Posterior cingulate gyrus (tissue), 11 donors: Measurements from ENCODE around the gene UST.
"Not testable (repeated sequence)": the region's sequence is repeated elsewhere in the genome, so short reads cannot be mapped to it uniquely, and the experiment has no call there.

Experiments
- DNase-seq, 10 donors: peaks; one replicate each; pipeline versions ENCODE4 v3.0.0 to v3.0.0-alpha.2; 2020 to 2021; ENCODE audit warnings: mixed read lengths in 3 of 10
- intact Hi-C: fragments of 100-400 bp; cut with DNase I; formaldehyde crosslinking; loops from one replicate; pipeline ENCODE4 v1.15.1; 2023

Gene UST

DNA sequence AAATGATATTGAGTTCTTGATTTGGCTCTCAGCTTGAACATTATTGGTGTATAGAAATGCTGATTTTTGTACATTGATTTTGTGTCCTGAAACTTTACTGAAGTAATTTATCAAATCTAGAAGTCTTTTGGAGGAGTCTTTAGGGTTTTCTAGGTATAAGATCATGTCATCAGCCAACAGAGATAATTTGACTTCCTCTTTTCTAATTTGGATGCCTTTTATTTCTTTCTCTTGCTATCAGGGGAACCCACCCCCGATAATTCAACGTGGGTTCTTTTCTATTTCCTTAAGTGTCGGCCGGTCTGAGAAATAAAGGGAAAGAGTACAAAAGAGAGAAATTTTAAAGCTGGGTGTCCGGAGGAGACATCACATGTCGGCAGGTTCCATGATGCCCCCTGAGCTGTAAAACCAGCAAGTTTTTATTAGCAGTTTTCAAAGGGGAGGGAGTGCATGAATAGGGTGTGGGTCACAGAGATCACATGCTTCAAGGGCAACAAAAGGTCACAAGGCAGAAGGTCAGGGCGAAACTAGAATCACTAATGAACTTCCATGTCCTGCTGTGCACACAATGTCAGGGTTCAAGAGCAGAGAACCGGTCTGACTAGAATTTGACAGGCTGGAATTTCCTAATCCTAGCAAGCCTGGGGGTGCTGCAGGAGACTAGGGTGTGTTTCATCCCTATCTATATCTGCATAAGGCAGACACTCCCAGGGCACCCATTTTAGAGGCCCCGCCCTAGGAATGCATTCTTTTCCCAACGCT is 17.6 kb downstream of the UST start:
- DNase-seq, intact Hi-C loops: not testable (repeated sequence)

DNA sequence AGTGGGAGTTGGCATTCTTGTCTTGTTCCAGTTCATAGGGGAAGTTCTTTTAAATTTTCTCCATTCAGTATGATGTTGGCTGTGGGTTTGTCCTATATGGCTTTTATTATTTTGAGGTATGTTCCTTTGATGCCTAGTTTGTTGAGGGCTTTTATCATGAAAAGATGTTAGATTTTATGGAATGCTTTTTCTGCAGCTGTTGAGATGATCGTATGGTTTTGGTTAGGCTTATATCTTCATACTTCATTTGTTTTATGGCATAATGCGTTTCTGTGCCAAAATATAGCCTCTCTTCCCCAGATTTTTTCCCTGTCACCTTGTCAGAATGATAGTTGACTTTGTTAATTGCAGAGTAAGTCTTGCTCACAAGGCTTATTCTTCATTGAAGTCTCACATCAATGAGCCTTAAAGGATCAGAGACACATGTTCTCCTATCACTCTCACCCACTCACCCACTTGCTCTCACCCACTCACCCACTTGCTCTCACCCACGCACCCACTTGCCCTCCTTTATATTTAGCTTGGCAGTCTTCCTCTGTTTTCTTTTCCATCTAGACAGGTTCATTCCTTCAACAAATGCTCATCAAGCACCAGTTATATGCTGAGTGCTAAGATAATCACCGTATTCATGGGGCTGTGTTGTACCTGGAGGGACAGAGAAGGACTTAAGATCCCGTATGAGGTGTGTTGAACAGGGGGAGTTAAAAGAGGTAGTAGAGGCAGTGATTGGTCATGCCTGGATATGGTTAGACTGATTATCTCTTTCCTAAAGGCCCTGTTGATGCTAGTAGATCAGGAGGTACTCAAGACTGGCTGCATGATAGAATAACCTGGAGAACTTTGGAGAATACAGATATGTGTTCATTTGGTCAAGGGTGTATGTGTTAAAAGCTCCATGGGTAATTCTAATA is 19.3 kb downstream of the UST start:
- no peak for DNase-seq
- intact Hi-C loops, result no loop called here

DNA sequence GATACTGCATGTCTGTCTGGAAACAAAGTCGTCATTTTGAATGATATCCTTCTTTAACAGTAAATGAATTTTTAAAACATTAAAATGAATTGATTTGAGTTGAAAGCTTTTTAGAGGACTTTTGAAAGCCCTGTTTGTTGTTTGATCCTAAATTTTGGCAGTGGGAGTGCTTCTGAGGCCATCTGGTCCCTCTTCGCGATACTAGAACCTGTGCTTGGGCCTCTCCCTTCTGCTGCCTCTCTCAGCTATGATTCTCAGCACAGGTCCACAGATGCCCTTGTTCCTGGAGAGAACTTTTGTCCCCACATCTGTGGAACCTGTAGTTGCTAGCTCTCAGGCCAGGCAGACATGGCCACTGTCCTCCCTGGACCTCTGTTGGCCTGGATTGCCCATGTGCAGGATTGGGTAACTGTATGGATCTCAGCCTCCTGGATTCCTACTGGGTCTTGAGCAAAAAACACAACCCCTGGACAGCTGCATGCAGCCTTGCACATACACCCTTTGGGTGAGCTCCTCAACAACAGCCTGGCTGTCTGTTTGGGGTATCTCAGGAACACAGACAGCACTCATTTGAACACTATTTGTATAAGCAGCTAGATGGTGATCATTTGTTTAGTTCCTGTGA is 21.9 kb downstream of the UST start:
- no peak for DNase-seq
- intact Hi-C loops, result no loop called here

DNA sequence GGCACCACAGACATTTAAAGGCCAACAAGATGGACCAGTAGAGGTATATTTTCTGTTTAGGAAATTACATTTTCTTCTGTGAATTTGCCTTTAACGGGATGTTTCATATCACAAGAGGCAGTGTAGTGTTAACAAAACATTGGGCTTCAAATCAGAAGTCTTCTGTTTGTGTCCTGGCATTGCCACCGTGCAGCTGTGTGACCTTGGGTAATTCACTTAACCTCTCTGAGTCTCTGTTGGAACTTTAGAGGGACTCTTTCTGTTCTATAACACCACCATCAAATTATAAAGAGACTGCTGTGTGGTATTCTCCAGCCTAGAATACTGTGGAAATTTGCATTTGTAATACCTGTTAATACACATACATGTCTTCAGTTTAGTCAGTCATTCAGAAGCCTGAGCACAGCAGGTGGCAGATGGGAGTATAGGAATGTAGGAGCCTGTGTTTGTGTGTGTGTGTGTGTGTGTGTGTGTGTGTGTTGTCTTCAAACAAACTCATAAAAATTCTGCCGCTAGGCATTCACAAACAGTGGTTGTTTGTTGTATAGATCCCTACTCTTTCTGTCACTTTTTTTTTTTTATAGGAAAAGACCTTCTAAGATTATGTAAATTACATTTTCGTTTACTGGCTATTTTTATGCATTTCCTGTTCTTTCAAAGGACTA is 22.6 kb downstream of the UST start:
- DNase-seq, result no peak
- intact Hi-C loops, result no loop called here

DNA sequence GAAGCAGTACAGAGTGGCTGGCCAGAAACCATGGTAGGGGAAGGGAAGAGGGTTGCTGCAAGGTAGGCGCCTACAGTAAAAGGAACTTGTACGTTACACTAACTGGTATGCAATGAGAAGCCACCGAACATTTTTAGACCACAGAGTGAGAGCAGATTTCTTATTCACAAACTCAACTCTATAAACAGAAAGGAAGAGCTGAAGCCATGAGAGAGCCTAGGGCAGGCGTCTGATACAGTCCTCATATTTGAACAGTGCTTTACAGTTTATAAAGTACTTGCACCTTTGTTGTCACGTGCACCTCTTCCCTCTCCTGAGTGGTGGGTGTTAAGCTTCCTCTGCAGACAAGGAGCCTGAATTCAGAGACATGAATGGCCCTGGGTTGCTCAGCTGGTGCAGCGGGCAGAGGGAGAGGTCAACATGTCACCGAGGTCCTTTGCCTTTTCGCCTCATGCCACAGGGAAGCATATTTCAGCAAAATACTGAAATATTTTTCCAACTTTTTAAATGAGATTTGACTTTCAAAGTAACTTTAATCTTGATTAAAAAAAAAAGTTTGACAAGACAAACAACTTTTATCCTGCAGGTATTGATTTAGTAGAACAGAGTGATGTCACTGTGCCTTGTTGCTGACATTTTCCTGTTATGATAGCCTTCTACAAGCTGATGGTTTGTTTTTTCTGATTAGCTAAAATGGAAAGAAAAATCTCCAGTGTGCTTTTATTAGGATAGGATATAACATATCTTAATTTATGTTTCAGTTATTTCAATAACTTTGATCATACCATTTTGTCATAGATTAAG is 23.8 kb downstream of the UST start:
- no peak for DNase-seq
- intact Hi-C loops, result no loop called here

DNA sequence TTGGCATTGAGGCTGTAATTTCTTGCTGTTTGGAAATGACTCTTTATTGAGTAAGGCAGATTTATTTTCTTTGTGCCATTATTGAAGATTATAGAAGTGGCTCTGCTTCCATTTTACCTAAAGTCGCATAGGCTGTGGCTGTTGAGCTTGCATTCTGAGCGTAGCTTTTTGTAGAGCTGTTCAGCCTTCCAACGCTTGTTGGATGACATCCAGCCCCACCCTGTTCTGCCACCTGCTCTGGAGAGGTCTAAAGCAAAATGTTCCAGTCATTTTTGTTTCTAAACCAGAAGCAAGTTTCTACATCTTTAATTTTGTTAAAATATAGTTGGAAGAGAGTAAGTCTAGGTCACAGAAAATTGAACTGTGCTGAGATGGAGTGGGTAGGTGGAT is 24.4 kb downstream of the UST start:
- intact Hi-C loops, result no loop called here

DNA sequence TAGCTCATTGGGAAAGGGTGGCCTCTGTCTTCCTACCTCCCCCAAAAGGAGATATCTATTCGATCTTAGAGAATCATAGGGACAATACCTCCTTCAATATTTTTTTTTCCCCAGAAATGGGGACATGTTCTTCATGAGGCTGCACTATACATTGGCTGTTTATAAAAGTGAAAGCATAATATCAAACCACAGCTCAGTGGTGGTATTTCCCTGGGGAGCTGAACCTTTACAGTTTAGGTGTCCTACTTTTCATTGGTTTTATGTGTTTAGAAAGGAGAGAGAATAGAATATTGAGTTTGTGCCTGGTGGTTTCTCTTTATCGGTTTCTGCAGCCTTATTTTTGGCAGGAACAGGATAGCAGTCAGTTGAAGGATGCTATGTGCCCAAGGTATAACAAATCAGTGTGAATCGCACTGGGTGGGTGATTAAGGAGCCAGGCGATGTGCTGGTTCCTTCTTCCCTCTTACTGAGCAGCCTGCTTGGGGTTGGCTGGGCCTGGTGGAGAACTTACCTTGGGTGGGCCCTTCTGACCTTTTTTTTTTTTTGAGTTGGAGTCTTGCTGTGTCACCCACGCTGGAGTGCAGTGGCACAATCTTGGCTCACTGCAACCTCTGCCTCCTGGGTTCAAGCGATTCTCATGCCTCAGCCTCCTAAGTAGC is 25.2 kb downstream of the UST start:
- intact Hi-C loops, result no loop called here
- peak in 1 of 10 donors; percentile 54 for DNase-seq

More for the DNA sequence above, 24.4 kb downstream of the UST start:
- DNase-seq, result peak in 2 of 10 donors; percentile 78 to 79

DNA sequence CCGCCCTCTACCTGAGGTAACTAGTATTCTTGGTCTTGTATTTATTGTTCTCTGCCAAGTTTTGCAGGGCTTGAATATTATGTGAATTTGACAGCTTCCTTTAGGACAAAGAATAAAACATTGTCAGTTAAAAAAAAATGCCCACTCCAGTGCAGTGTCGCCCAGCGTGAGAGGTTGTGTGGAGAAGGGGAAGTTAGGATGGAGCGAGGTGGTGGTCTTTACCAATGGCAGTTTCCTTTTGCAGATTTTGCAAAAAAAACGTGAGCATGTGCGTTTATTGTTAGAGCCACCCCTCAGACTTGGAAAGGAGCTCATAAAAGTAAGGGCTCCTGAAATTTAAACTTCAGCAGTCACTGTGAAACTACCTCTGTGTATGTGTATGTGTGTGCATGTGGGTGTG is 28.3 kb downstream of the UST start:
- intact Hi-C loops, result no loop called here
- no peak for DNase-seq

DNA sequence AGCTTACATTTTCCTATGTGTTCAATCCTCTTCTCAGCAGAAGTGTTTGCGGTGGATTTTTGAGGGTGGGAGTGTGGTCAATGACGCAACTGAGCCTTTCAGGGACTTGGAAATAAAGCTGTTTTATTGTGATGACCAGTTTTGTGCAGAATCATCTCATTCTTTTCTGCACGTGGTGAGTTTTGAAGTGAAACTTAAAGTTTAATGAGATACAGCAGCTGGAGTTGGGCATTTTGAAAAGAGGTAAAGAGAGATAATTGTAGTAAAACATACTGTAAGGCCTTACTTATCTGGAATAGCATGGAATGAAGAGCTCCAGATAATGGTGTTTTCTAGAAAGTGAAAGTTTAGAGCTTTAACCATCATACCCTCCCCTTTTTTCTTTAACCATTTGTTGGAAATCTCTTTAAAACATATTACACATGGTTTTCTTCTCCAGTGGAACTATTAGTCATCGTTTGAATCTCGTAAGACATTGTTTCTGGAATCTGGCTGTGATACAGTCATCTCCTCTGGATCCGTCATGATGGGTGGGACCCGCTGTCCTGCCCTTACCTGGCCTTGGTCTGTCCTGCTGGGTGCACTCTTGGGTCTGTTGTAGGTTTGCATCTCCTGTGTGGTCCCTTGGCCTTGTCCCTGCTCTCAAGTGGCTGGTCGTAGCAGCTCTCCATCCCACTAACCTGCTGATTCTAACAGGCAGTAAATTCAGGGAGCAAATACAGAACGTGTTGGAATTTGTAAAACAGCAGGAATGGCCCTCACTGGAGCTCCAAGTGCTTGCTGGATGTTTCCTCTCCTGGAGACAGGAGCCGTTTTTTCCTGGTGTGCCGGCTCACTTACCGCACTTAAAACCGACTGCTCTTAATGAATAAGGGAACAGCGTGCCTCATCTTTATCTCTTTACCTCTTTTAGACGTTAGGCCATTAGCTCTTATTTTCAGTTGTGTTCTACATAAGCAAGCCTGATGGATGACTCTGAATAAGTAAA is 29.8 kb downstream of the UST start:
- DNase-seq, result no peak
- intact Hi-C loops, result no loop called here

DNA sequence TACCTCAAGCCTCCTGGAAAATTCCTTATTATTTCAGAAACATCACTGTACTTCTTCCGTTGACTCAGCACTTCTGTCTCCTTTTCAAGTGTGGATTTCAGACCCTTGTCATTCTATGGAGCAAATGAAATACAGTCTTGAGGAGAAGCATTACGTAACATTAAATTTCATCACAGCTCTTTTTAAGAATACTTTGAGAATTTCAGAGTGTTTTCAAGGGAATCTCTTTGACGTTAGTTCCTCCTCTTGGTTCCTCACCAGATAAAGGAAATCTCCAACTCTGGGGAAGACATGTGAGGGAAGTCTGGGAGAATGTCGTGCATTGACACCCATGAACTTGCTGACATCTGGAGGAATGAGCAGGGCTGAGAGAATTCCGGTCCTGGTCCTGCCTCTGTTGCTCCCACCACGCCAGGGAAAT is 32.3 kb downstream of the UST start:
- no peak for DNase-seq
- intact Hi-C loops, result no loop called here

DNA sequence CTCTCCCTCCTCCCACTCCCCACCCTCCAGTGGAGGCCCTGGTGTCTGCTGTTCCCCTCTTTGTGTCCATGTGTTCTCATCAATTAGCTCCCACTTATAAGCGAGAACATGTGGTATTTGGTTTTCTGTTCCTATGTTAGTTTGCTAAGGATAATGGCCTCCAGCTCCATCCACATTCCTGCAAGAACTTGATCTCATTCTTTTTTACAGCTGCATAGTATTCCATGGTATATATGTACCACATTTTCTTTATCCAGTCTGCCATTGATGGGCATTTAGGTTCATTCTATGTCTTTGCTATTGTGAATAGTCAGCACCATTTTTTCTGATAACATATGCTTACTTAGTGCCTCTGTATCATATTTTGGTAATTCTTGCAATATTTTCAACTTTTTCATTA is 33.6 kb downstream of the UST start:
- DNase-seq, intact Hi-C loops: not testable (repeated sequence)

DNA sequence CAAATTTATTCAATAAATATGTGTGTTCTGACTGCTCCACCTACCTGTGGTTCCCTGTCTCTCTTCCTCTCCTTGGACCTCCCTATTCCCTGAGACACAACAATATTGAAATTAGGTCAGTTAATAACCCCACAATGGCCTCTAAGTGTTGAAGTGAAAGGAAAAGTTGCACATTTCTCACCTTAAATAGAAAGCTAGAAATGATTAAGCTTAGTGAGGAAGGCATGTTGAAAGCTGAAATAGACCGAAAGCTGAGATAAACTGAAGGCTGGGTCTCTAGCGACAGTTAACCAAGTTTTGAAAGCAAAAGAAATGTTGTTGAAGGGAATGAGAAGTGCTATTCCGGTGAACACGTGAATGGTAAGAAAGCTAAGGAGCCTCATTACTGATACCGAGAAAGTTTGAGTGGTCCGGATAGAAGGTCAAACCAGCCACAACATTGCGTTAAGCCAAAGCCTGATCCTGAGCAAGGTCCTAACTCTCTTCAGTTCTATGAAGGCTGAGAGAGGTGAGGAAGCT is 34.1 kb downstream of the UST start:
- intact Hi-C loops, result no loop called here
- DNase-seq, result no peak

DNA sequence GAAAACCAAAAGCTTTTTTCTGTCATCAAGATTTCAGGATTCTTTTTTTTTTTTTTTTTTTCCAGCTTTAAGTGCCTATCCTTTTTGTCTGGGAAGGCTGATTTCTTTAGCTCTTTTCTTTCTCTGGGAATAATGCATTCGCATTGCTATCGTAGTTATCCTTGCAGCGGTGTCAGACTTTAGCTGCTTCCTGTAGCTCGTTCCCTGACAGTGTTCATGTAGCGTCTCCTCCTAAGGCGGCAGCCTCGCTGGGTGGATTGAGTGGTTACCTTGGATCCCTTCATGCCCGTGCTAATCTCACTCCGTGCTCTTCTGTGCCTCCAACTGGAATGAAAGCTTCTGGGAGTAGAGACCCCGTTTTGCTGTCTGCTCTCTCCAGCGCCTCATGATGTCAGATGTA is 43.1 kb downstream of the UST start:
- intact Hi-C loops, result no loop called here
- DNase-seq, result peak in 1 of 10 donors; percentile 18

DNA sequence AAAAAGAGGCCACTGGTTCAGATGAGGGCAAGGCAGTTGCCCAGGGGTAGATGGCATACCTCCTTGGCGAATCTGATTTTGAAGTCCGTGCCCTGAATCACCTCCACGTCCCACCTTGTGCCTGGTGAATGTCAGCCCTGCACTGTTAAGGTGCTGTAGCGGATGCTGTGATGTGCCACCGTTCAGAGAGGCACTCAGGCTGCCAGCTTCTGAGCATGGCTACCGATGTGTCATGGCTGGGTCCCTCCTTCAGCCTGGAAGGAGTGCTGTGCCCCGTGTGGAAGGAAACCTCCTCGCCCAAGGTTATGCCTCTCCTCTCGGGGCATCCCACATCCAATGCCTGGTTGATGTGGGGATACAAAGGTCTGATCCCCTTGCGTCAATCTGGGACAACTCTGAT is 43.6 kb downstream of the UST start:
- intact Hi-C loops, result no loop called here
- DNase-seq, result no peak

DNA sequence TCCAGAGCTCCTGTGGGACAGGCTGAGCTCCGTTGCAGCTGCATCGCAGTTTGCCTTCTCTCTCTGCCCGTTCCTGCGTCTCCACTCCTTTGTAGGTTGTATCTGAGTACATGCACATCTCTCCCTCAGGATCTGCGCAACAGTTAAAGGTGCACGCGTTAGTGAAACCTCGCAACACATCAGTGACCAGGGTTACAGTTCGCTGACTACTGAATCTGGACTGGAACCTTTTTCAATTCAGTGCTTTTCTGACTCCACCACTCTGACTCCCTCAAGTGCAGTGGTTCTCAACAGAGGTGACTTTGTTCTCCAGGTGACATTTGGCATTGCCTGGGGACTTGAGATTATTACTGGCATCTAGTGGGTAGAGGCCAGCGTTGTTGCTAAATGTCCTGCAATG is 44.0 kb downstream of the UST start:
- DNase-seq, result no peak
- intact Hi-C loops, result no loop called here

DNA sequence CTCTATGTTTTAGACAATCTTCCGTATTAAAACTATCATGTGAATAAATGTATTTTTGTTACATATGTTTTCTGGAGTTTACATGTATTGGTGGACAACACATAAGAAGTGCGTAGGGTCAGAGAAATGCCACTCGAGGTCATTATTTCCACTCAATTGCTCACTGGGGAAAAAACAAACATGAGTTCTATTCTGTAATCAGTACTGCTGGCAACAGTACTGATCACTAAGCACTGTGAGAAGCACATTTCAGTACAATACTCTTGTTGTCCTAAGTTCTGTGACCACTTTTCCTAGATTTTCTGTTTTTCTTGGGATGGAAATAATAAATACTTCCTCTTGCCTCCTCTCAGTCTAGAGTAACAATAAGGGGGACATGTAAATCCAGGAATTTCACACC is 44.5 kb downstream of the UST start:
- intact Hi-C loops, result no loop called here
- DNase-seq, result no peak

DNA sequence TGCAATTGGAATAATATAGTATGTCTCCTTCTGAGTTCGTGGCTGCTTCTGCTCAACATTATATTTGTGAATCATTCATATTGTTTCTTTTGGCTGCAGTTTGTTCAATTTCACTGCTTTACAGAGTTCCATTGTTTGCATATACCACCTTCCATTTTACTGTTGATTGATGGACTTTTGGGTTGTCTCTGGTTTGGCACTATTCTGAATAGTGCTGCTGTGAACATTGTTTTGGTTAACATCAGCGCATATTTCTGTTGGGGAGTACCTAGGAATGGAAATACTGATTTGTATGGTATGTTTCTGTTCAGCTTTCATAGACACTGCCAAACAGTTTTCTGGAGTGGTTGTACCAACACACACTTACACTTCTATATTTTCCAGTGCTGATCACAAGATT is 46.9 kb downstream of the UST start:
- DNase-seq, result no peak
- intact Hi-C loops, result no loop called here

DNA sequence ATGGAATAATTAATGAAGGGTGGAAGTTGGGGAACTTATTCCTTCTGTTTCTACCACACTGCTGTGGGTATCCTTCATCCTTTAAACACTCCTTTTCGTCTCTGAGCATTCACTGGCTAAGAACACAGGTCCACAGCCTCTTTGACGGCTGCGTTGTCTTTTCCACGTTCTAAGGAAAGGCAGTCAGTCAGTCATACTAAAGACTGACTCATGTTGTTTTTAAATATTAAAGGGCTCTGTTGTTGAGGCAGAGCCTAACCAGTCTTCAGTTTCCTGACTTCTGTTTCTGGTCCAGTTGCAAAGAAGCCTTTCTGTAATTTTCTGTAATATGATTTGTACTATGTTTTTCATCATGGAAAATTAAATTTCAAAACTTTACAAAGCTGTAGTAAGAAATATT is 48.0 kb downstream of the UST start:
- no peak for DNase-seq
- intact Hi-C loops, result no loop called here
